Panc1 (cell line): ENCODE data around the gene CCDC157. TPM values are rescaled to one million over a fixed set of nuclear protein-coding genes. Genes with fewer than 3 reads are reported as not detected.

Source experiments
- ATAC-seq: fragments of 200-7000 bp; cut with Tn5 transposase; 2 replicates; pipeline ENCODE4 v1.9.1; 2020; ENCODE audit warnings: mild to moderate bottlenecking, moderate library complexity
- BruUV-seq: library from RNA; stranded (reverse); fragments of 400-500 nt; replicated peaks from 2 replicates; lab custom pipeline; 2021; lab: Mats Ljungman, UMichigan
- CTCF ChIA-PET: fragments of 300-600 bp; sonication (Branson Sonifier 250); formaldehyde crosslinking; loops from one replicate; lab custom pipeline; 2022; ENCODE audit warnings: antibody characterized with exemption; lab: Charles Lee
- POLR2A ChIA-PET: fragments of 300-600 bp; sonication (Branson Sonifier 250); formaldehyde crosslinking; loops from one replicate; lab custom pipeline; 2022; ENCODE audit warnings: antibody characterized with exemption; lab: Charles Lee
- DNase-seq: peaks from one replicate; pipeline ENCODE4 v3.0.0-alpha.2; 2010; ENCODE audit warnings: low read depth, low spot score
- H3K27ac ChIP-seq: 2 replicates; pipeline ENCODE4 v1.5.1; 2011; ENCODE audit warnings: mild to moderate bottlenecking, low read length, inconsistent platforms
- H3K27me3 ChIP-seq: fragments of 200-500 bp; sonication (Bioruptor generic); 2 replicates; pipeline ENCODE4 v1.6.0; 2014; ENCODE audit warnings: low read length, inconsistent platforms; ENCODE audit not compliant: control insufficient read depth, insufficient read depth
- H3K36me3 ChIP-seq: fragments of 200-500 bp; sonication (Bioruptor generic); 2 replicates; pipeline ENCODE4 v1.5.1; 2014; ENCODE audit warnings: inconsistent platforms, mild to moderate bottlenecking, low read length, moderate library complexity; ENCODE audit not compliant: control insufficient read depth, insufficient read depth
- H3K4me1 ChIP-seq: 2 replicates; pipeline ENCODE4 v1.5.1; 2011; ENCODE audit warnings: inconsistent platforms, mild to moderate bottlenecking, low read length, moderate library complexity; ENCODE audit not compliant: control insufficient read depth, insufficient read depth
- H3K4me3 ChIP-seq, 2 experiments: 2 replicates each; pipeline ENCODE4 v1.5.1; 2011 to 2012; ENCODE audit warnings: low read depth in 2 of 2, low read length in 2 of 2, mild to moderate bottlenecking in 2 of 2, inconsistent platforms in 1 of 2, moderate library complexity in 1 of 2
- H3K9me3 ChIP-seq: fragments of 200-500 bp; sonication (Bioruptor generic); 2 replicates; pipeline ENCODE4 v1.5.1; 2014; ENCODE audit warnings: low read depth, mild to moderate bottlenecking, inconsistent platforms, low read length, moderate library complexity; ENCODE audit not compliant: control insufficient read depth, insufficient read depth
- POLR2AphosphoS5 ChIP-seq: IDR thresholded peaks from 2 replicates; pipeline ENCODE4 v1.6.1; 2012; ENCODE audit warnings: mild to moderate bottlenecking, low read depth, low read length, moderate library complexity
- SIN3A ChIP-seq: IDR thresholded peaks from 2 replicates; pipeline ENCODE4 v1.6.1; 2012; ENCODE audit warnings: low read depth, mild to moderate bottlenecking, low read length, moderate library complexity, borderline replicate concordance; ENCODE audit not compliant: insufficient read depth
- TCF7L2 ChIP-seq: IDR thresholded peaks from 2 replicates; pipeline ENCODE4 v1.6.1; 2011; ENCODE audit warnings: mild to moderate bottlenecking, low read depth, low read length, inconsistent platforms
- in situ Hi-C: cut with HindIII; loops from 2 replicates; pipeline ENCODE4 v1.10.0; 2016; ENCODE audit warnings: low sequenced_read_pairs, low pct_unique_long_range_greater_than_20kb
- intact Hi-C: fragments of 100-400 bp; cut with micrococcal nuclease; formaldehyde crosslinking; loops from one replicate; pipeline ENCODE4 v1.10.0; 2022; ENCODE audit not compliant: unreplicated experiment
- total RNA-seq: library from RNA; stranded (reverse); gene quantifications from one replicate; pipeline ENCODE4 v1.2.1, GENCODE V29; 2021; ENCODE audit not compliant: unreplicated experiment
- TF ChIP-seq, protein P1 (sequence below): fragments of 450-650 bp; IDR thresholded peaks from 2 replicates; pipeline ENCODE4 v1.5.1; 2017; ENCODE audit warnings: mild to moderate bottlenecking
- TF ChIP-seq, protein P2 (sequence below), 2 experiments: IDR thresholded peaks; 2 replicates each; pipeline ENCODE4 v1.6.1; 2011 to 2012; ENCODE audit warnings: low read depth in 2 of 2, control low read depth in 1 of 2, low read length in 1 of 2, mild to moderate bottlenecking in 1 of 2, moderate library complexity in 1 of 2; ENCODE audit not compliant: insufficient read depth in 1 of 2

Gene CCDC157
- total RNA-seq, 1 experiment from 2014 or later, result 2.1 TPM

DNA sequence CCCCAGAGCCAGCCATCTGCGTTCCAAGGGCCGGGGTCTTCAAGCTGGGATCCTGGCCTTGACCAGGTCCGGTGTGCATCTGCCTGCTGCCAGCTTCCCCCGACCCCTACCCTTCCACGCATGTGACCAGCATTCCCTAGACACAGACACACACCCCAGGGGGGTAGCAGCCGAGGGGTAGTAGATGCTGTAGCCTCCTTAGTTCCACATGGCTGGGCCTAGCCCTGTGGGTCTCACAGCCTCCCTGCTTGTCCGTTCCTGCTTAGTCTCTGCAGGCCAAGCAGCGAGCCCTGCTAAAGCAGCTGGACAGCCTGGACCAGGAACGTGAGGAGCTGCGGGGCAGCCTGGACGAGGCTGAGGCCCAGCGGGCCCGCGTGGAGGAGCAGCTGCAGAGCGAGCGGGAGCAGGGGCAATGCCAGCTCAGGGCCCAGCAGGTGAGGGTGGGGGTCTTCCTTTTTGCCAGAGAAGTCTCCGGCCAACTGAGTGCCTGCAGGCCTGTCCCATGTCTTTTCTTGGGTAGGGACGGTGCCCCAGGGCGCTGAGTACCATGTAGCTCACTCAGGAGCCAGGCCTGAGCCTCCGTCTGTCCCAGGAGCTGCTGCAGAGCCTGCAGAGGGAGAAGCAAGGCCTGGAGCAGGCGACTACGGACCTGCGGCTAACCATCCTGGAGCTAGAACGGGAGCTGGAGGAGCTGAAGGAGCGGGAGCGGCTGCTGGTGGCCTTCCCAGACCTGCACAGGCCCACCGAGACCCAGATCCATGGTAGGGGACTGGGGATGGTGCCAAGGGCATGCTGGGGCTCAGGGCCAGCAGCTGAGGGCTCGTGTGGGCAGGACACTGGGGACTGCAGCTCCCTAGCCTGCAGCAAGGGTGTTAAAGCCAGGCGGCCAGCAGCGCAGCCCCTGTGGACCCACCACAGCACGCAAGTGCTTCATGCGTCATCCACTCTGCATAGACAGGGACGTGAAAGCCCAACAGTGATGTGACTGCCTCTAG lies 16.8 kb downstream of the CCDC157 start:
- POLR2A ChIA-PET, result interaction anchor here (1.1 kb wide), 1 partner anchor 11 kb away, joined by 3 read pairs; no protein-coding TSS in a partner anchor
- Histone ChIP-seq H3K9me3 (no peaks in the 10 kb centered on the region), H3K36me3 (no peaks in the 10 kb centered on the region), H3K27ac (no peak overlapping the region), H3K27me3 (no peaks in the 10 kb centered on the region), H3K4me3 (no peak overlapping the region), H3K4me1 (no peaks in the 10 kb centered on the region; the same call in 1 of the 2 replicates)
- intact Hi-C loops, result no loop called here
- BruUV-seq, result no TSS peak
- in situ Hi-C loops, result no loop called here
- peak; percentile 39 for ATAC-seq
- CTCF ChIA-PET, result interaction anchor here (0.6 to 0.7 kb wide), 2 partner anchors 119 to 192 kb away, joined by 3 read pairs; no protein-coding TSS in a partner anchor
- TF ChIP-seq, protein P1, sequence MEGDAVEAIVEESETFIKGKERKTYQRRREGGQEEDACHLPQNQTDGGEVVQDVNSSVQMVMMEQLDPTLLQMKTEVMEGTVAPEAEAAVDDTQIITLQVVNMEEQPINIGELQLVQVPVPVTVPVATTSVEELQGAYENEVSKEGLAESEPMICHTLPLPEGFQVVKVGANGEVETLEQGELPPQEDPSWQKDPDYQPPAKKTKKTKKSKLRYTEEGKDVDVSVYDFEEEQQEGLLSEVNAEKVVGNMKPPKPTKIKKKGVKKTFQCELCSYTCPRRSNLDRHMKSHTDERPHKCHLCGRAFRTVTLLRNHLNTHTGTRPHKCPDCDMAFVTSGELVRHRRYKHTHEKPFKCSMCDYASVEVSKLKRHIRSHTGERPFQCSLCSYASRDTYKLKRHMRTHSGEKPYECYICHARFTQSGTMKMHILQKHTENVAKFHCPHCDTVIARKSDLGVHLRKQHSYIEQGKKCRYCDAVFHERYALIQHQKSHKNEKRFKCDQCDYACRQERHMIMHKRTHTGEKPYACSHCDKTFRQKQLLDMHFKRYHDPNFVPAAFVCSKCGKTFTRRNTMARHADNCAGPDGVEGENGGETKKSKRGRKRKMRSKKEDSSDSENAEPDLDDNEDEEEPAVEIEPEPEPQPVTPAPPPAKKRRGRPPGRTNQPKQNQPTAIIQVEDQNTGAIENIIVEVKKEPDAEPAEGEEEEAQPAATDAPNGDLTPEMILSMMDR, result no peak
- TF ChIP-seq, protein P2, sequence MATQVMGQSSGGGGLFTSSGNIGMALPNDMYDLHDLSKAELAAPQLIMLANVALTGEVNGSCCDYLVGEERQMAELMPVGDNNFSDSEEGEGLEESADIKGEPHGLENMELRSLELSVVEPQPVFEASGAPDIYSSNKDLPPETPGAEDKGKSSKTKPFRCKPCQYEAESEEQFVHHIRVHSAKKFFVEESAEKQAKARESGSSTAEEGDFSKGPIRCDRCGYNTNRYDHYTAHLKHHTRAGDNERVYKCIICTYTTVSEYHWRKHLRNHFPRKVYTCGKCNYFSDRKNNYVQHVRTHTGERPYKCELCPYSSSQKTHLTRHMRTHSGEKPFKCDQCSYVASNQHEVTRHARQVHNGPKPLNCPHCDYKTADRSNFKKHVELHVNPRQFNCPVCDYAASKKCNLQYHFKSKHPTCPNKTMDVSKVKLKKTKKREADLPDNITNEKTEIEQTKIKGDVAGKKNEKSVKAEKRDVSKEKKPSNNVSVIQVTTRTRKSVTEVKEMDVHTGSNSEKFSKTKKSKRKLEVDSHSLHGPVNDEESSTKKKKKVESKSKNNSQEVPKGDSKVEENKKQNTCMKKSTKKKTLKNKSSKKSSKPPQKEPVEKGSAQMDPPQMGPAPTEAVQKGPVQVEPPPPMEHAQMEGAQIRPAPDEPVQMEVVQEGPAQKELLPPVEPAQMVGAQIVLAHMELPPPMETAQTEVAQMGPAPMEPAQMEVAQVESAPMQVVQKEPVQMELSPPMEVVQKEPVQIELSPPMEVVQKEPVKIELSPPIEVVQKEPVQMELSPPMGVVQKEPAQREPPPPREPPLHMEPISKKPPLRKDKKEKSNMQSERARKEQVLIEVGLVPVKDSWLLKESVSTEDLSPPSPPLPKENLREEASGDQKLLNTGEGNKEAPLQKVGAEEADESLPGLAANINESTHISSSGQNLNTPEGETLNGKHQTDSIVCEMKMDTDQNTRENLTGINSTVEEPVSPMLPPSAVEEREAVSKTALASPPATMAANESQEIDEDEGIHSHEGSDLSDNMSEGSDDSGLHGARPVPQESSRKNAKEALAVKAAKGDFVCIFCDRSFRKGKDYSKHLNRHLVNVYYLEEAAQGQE (IDR thresholded peaks at IDR 0.05; ENCODE audit: insufficient read depth in 1 of 2, low read depth in 2 of 2, low read length in 1 of 2), result no peak
- TF ChIP-seq POLR2AphosphoS5, result no peak
- TF ChIP-seq SIN3A, result no peak
- TF ChIP-seq TCF7L2, result no peak
- no peak for DNase-seq

GRCh38 chr22:30375312-30375849 lies 18.6 kb downstream of the CCDC157 start:
- ATAC-seq, result no peak
- H3K9me3 ChIP-seq, result no peaks in the 10 kb centered on the region
- no peak overlapping the region for H3K4me3 ChIP-seq
- in situ Hi-C loops (no loop called here), intact Hi-C loops (no loop called here)
- TF ChIP-seq, protein P2 (IDR thresholded peaks at IDR 0.05; ENCODE audit: insufficient read depth in 1 of 2, low read depth in 2 of 2, low read length in 1 of 2), result no peak
- TF ChIP-seq TCF7L2, result no peak
- TF ChIP-seq, protein P1, result no peak
- no peak for TF ChIP-seq POLR2AphosphoS5
- no peak for TF ChIP-seq SIN3A
- no peak for DNase-seq
- no peaks in the 10 kb centered on the region for H3K27me3 ChIP-seq
- no peak overlapping the region for H3K27ac ChIP-seq
- POLR2A ChIA-PET, result interaction anchor here (0.7 kb wide), 2 partner anchors 21 to 784 kb away, joined by 5 to 10 read pairs; no protein-coding TSS in a partner anchor
- H3K36me3 ChIP-seq, result no peaks in the 10 kb centered on the region
- CTCF ChIA-PET, result no interaction called here
- H3K4me1 ChIP-seq, result no peaks in the 10 kb centered on the region; the same call in 1 of the 2 replicates
- BruUV-seq, result no TSS peak
